ENCODE data around the gene EIF5AL1. TPM values are rescaled to one million over a fixed set of nuclear protein-coding genes. Genes with fewer than 3 reads are reported as not detected.

The EIF5AL1 gene
- total and polyA plus RNA-seq, 10 of the 15 experiments (the other 5 are each of a cell fraction or from before 2014, with no cell fraction given): 0.02 to 8.3 (median 0.45) TPM; not detected in 1

- POLR2A ChIA-PET: no interaction called here
- RAD21 ChIA-PET (ENCODE audit: unreplicated experiment): no interaction called here
- DNase-seq (ENCODE audit: low read depth, low spot score) (no peak), FAIRE-seq (no peak), ATAC-seq (no peak)
- Histone ChIP-seq H3K9me3 (replicated peaks; ENCODE audit: control insufficient read depth, insufficient read depth, low read length) (no peaks in the 10 kb centered on the region), H3K79me2 (ENCODE audit: control insufficient read depth, insufficient read depth, low read length) (no peaks in the 10 kb centered on the region), H3K36me3 (ENCODE audit: control insufficient read depth in 2 of 2, insufficient read depth in 2 of 2, low read length in 1 of 2) (no peaks in the 10 kb centered on the region), H3K4me2 (ENCODE audit: control insufficient read depth, insufficient read depth) (no peak overlapping the region), H4K20me1 (ENCODE audit: control insufficient read depth, insufficient read depth) (no peaks in the 10 kb centered on the region), H3K4me3 (no peak overlapping the region), H3K4me1 (ENCODE audit: control insufficient read depth, insufficient read depth, low read length) (no peaks in the 10 kb centered on the region), H3K27ac (ENCODE audit: control insufficient read depth, insufficient read depth) (no peak overlapping the region), H3K9ac (ENCODE audit: control insufficient read depth, insufficient read depth, low read length) (no peak overlapping the region), H2AFZ (ENCODE audit: control insufficient read depth, low read depth, low read length) (no peak overlapping the region), H3K27me3 (replicated peaks in 1 of 2; ENCODE audit: control insufficient read depth in 2 of 2, insufficient read depth in 2 of 2, low read length in 1 of 2) (no peaks in the 10 kb centered on the region)
- TF ChIP-seq NR2C1 (IDR thresholded peaks at IDR 0.05) (no peak), ETV6 (conservative IDR thresholded peaks at IDR 0.05 in 1 of 2, IDR thresholded peaks at IDR 0.05 in 1 of 2; ENCODE audit: borderline replicate concordance in 1 of 2, low read depth in 1 of 2) (no peak), ZNF687 (IDR thresholded peaks at IDR 0.05) (no peak)
- SMC1A ChIA-PET (ENCODE audit: uncharacterized antibody, unreplicated experiment): interaction anchor here (0.9 to 1.1 kb wide), 2 partner anchors 70 to 109 kb away, joined by 3 to 4 read pairs; no protein-coding TSS in a partner anchor
- 0% methylated on average over 3 of the region's 3 CpGs for WGBS (ENCODE audit: insufficient coverage, insufficient replicate concordance, low lambda C conversion rate, missing lambda C conversion rate)
- BruUV-seq (replicated peaks): no TSS peak
- intact Hi-C loops (cut with micrococcal nuclease; ENCODE audit: unreplicated experiment) (no loop called here), in situ Hi-C loops (cut with MboI) (no loop called here)
- CTCF ChIA-PET: interaction anchor here (0.7 to 2.4 kb wide), 2 partner anchors 15 to 22 kb away, joined by 3 to 8 read pairs; no protein-coding TSS in a partner anchor
Observed at GRCh38 chr10:79483299-79483698, 29.0 kb upstream of the EIF5AL1 start.
